HepG2 (cell line): Measurements from ENCODE around the gene LITAFD. TPM values are rescaled to one million over a fixed set of nuclear protein-coding genes. Genes with fewer than 3 reads are reported as not detected.
A peak's percentile ranks its signal among the peaks of the same experiment; 100 is the strongest.

Experiments used
- AKAP8 ChIP-seq: sonication (generic); formaldehyde crosslinking; IDR thresholded peaks from 2 replicates; pipeline ENCODE4 v1.5.1; 2020; ENCODE audit warnings: mild to moderate bottlenecking, missing genetic modification reagents
- CAMTA2 ChIP-seq: sonication (generic); formaldehyde crosslinking; IDR thresholded peaks from 2 replicates; pipeline ENCODE4 v1.4.0; 2020; ENCODE audit warnings: mild to moderate bottlenecking, missing genetic modification reagents, borderline replicate concordance
- FOXK2 ChIP-seq: fragments of 450-650 bp; IDR thresholded peaks from 2 replicates; pipeline ENCODE4 v1.6.1; 2016
- GLI4 ChIP-seq: sonication (generic); formaldehyde crosslinking; IDR thresholded peaks from 2 replicates; pipeline ENCODE4 v1.5.1; 2020; ENCODE audit warnings: missing genetic modification reagents, mild to moderate bottlenecking, moderate library complexity, borderline replicate concordance
- GTF2F1 ChIP-seq: fragments of 150-350 bp; IDR thresholded peaks from 2 replicates; pipeline ENCODE4 v1.6.1; 2014; ENCODE audit warnings: low read length
- NCOA5 ChIP-seq: sonication (generic); formaldehyde crosslinking; IDR thresholded peaks from 2 replicates; pipeline ENCODE4 v1.4.0; 2020; ENCODE audit warnings: missing genetic modification reagents
- PAF1 ChIP-seq: IDR thresholded peaks from 2 replicates; pipeline ENCODE4 v1.6.1; 2016; ENCODE audit warnings: missing genetic modification reagents, missing compliant biosample characterization
- PCBP1 ChIP-seq: fragments of 200-400 bp; formaldehyde crosslinking; IDR thresholded peaks from 2 replicates; pipeline ENCODE4 v1.6.1; 2017; ENCODE audit warnings: mild to moderate bottlenecking, low read depth, low read length, borderline replicate concordance
- SMAD1 ChIP-seq: sonication (generic); formaldehyde crosslinking; IDR thresholded peaks from 2 replicates; pipeline ENCODE4 v1.4.0; 2020; ENCODE audit warnings: missing genetic modification reagents, low read depth, mild to moderate bottlenecking, borderline replicate concordance
- SPEN ChIP-seq: sonication (generic); formaldehyde crosslinking; IDR thresholded peaks from 2 replicates; pipeline ENCODE4 v1.5.1; 2020; ENCODE audit warnings: low read depth, mild to moderate bottlenecking, missing genetic modification reagents
- SYNCRIP ChIP-seq: fragments of 200-400 bp; formaldehyde crosslinking; IDR thresholded peaks from 2 replicates; pipeline ENCODE4 v1.6.1; 2018; ENCODE audit warnings: mild to moderate bottlenecking, low read depth, low read length; ENCODE audit not compliant: insufficient read depth
- XRCC5 ChIP-seq: fragments of 200-400 bp; formaldehyde crosslinking; optimal IDR thresholded peaks from 2 replicates; pipeline ENCODE3; 2017; ENCODE audit warnings: mild to moderate bottlenecking, low read length
- YY1 ChIP-seq: IDR thresholded peaks from 2 replicates; pipeline ENCODE4 v1.6.1; 2011; ENCODE audit warnings: low read length, low read depth, moderate library complexity, mild to moderate bottlenecking; ENCODE audit not compliant: insufficient read depth, insufficient replicate concordance
- ZBTB8A ChIP-seq: sonication (generic); formaldehyde crosslinking; IDR thresholded peaks from 2 replicates; pipeline ENCODE4 v1.4.0; 2020; ENCODE audit warnings: mild to moderate bottlenecking, low read depth, missing genetic modification reagents, borderline replicate concordance
- ZFP36L1 ChIP-seq: sonication (generic); formaldehyde crosslinking; IDR thresholded peaks from 2 replicates; pipeline ENCODE4 v1.8.0; 2022; ENCODE audit warnings: mild to moderate bottlenecking, missing genetic modification reagents, moderate library complexity
- ZNF251 ChIP-seq: sonication (generic); formaldehyde crosslinking; IDR thresholded peaks from 2 replicates; pipeline ENCODE4 v1.9.0; 2021; ENCODE audit warnings: mild to moderate bottlenecking, missing genetic modification reagents
- ZNF317 ChIP-seq: sonication (generic); formaldehyde crosslinking; IDR thresholded peaks from 2 replicates; pipeline ENCODE4 v1.5.0; 2020; ENCODE audit warnings: mild to moderate bottlenecking, missing genetic modification reagents
- ZNF432 ChIP-seq: sonication (generic); formaldehyde crosslinking; IDR thresholded peaks from 2 replicates; pipeline ENCODE4 v1.5.0; 2020; ENCODE audit warnings: missing genetic modification reagents, mild to moderate bottlenecking, borderline replicate concordance
- ZNF720 ChIP-seq: sonication (generic); formaldehyde crosslinking; IDR thresholded peaks from 2 replicates; pipeline ENCODE4 v1.4.0; 2020; ENCODE audit warnings: missing genetic modification reagents
- ZNF883 ChIP-seq: sonication (generic); formaldehyde crosslinking; IDR thresholded peaks from 2 replicates; pipeline ENCODE4 v1.5.1; 2020; ENCODE audit warnings: mild to moderate bottlenecking, missing genetic modification reagents; ENCODE audit errors: not compliant biosample characterization
- polyA plus RNA-seq, 8 experiments: library from polyadenylated mRNA; depleted of rRNA in 3 of 8; stranded (reverse) in 7 of 8; unstranded in 1 of 8; fragments of >200 nt; fragmentation: Illumina TruSeq in 4 of 8; extraction: Trizol in 4 of 8; gene quantifications; 2 replicates each; pipeline versions ENCODE4 v1.2.1 to v1.2.3, GENCODE V29; 2011 to 2016; ENCODE audit warnings: low read depth in 4 of 8, missing spikeins in 1 of 8, mixed read lengths in 1 of 8; ENCODE audit not compliant: insufficient read depth in 1 of 8
- total RNA-seq, 5 experiments: library from RNA; depleted of rRNA; stranded (reverse); fragments of >200 nt; fragmentation: Illumina TruSeq; extraction: Trizol; gene quantifications; 2 replicates each; pipeline ENCODE4 v1.2.3, GENCODE V29; 2016; ENCODE audit warnings: low read depth in 1 of 5
- TF ChIP-seq, protein P1 (sequence below), 2 experiments: sonication (generic) in 1 of 2; formaldehyde crosslinking in 1 of 2; IDR thresholded peaks; 2 replicates each; pipeline versions ENCODE4 v1.4.0 to v1.6.1; 2016 to 2020; ENCODE audit warnings: borderline replicate concordance in 1 of 2, low read depth in 1 of 2, mild to moderate bottlenecking in 1 of 2, missing genetic modification reagents in 1 of 2
- TF ChIP-seq, protein P2 (sequence below): sonication (generic); formaldehyde crosslinking; IDR thresholded peaks from 2 replicates; pipeline ENCODE4 v1.5.0; 2020; ENCODE audit warnings: mild to moderate bottlenecking, low read depth, missing genetic modification reagents, borderline replicate concordance

Gene LITAFD
- total and polyA plus RNA-seq, 2 of the 13 experiments (the other 11 are each of a cell fraction or from before 2014, with no cell fraction given) = not detected

DNA sequence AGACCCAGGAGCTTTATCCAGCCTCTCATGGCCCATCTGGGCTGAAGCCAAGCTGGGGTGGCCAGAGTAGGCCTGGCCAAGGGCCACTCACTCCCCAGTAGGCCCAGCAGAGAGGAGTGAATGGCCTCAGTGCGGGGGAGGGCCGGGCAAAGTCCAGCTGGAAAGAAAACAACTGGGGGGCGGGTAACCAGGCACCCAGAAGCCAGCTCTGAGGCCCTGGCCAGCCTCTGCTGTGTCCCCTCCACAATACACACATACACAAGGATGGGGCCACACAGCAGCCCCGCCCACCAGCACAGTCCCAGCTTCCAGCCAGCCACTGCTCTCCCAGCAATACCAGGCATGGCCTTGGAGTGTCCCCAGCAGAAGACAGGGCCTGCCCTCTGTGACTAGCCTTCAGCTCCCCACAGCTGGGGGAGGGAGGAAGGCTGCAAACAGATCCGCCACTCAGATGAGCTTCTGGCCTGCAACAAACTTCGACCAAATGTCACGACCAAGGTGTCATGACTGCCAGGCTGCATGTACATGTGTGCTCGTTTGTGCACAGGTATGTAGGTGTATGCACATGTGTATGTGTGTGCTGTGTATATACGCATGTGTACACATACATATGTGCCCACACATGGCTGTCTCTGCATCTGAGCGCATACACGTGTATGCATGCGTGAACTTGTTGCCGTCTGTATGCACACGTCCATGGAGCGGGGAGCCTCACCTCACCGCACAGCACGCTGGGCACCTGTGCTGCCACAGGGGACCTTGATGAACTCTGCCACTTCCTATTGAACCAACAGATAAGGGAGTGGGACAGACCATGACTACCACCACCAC is 18.3 kb upstream of the LITAFD start (continued):
- TF ChIP-seq, protein P1, sequence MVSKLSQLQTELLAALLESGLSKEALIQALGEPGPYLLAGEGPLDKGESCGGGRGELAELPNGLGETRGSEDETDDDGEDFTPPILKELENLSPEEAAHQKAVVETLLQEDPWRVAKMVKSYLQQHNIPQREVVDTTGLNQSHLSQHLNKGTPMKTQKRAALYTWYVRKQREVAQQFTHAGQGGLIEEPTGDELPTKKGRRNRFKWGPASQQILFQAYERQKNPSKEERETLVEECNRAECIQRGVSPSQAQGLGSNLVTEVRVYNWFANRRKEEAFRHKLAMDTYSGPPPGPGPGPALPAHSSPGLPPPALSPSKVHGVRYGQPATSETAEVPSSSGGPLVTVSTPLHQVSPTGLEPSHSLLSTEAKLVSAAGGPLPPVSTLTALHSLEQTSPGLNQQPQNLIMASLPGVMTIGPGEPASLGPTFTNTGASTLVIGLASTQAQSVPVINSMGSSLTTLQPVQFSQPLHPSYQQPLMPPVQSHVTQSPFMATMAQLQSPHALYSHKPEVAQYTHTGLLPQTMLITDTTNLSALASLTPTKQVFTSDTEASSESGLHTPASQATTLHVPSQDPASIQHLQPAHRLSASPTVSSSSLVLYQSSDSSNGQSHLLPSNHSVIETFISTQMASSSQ (IDR thresholded peaks at IDR 0.05; ENCODE audit: low read depth) = peak; percentile 58
- TF ChIP-seq, protein P1 (CRISPR knock-in tag; IDR thresholded peaks at IDR 0.05; ENCODE audit: borderline replicate concordance) = peak; percentile 97
- peak; percentile 96 for TF ChIP-seq SPEN (CRISPR knock-in tag)
- peak; percentile 95 for TF ChIP-seq ZNF317 (CRISPR knock-in tag)
- TF ChIP-seq, protein P2, sequence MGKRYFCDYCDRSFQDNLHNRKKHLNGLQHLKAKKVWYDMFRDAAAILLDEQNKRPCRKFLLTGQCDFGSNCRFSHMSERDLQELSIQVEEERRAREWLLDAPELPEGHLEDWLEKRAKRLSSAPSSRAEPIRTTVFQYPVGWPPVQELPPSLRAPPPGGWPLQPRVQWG (CRISPR knock-in tag) = no peak; the same call in 1 of the 2 replicates
- TF ChIP-seq ZNF251 (CRISPR knock-in tag) = peak; percentile 95; the same call in 1 of the 2 replicates
- TF ChIP-seq XRCC5 = peak; percentile 99
- peak; percentile 98 for TF ChIP-seq AKAP8
- peak; percentile 81; the same call in 1 of the 2 replicates for TF ChIP-seq GLI4 (CRISPR knock-in tag)
- TF ChIP-seq SYNCRIP = no peak
- no peak for TF ChIP-seq YY1
- TF ChIP-seq FOXK2 = peak; percentile 99
- TF ChIP-seq PAF1 = peak; percentile 93; the same call in 1 of the 2 replicates
- TF ChIP-seq ZNF883 = peak; percentile 85
- no peak for TF ChIP-seq GTF2F1
- TF ChIP-seq ZNF432 (CRISPR knock-in tag) = no peak
- peak; percentile 98 for TF ChIP-seq PCBP1
- peak; percentile 68; the same call in 1 of the 2 replicates for TF ChIP-seq ZBTB8A (CRISPR knock-in tag)
- no peak for TF ChIP-seq SMAD1 (CRISPR knock-in tag)
- TF ChIP-seq ZFP36L1 (CRISPR knock-in tag) = peak; percentile 24
- peak; percentile 96 for TF ChIP-seq NCOA5 (CRISPR knock-in tag)
- no peak; the same call in 1 of the 2 replicates for TF ChIP-seq ZNF720 (CRISPR knock-in tag)
- peak; percentile 28; the same call in 1 of the 2 replicates for TF ChIP-seq CAMTA2 (CRISPR knock-in tag)
